Spleen (tissue), 7 donors: ENCODE data around the gene BMF.

ENCODE experiments used
- CTCF ChIP-seq, 11 experiments: fragments of 200-600 bp in 7 of 11; fragments of 450-650 bp in 4 of 11; sonication (generic) in 4 of 11; IDR thresholded peaks in 8 of 11; conservative IDR thresholded peaks in 3 of 11; 1 replicate in 7 of 11; 2 replicates in 4 of 11; pipeline versions ENCODE4 v1.4.0 to v1.8.0; 2016 to 2021; ENCODE audit warnings: antibody characterized with exemption in 11 of 11, inconsistent platforms in 4 of 11, mild to moderate bottlenecking in 1 of 11
- POLR2A ChIP-seq, 3 donors: fragments of 450-650 bp; IDR thresholded peaks; one replicate each; pipeline ENCODE4 v1.5.1; 2017; ENCODE audit warnings: antibody characterized with exemption in 3 of 3, mild to moderate bottlenecking in 1 of 3
- POLR2AphosphoS5 ChIP-seq, 3 donors: sonication (generic); formaldehyde crosslinking; IDR thresholded peaks; one replicate each; pipeline ENCODE4 v1.5.1; 2017; ENCODE audit warnings: antibody characterized with exemption in 3 of 3
- donor health status: DM: no; HTN: no; CAD: no; lungs with moderate emphysema.
- donor health status: DM: no; HTN: no; CAD: no.
- donor health status: DM: no; HTN: no; CAD: no.

DNA sequence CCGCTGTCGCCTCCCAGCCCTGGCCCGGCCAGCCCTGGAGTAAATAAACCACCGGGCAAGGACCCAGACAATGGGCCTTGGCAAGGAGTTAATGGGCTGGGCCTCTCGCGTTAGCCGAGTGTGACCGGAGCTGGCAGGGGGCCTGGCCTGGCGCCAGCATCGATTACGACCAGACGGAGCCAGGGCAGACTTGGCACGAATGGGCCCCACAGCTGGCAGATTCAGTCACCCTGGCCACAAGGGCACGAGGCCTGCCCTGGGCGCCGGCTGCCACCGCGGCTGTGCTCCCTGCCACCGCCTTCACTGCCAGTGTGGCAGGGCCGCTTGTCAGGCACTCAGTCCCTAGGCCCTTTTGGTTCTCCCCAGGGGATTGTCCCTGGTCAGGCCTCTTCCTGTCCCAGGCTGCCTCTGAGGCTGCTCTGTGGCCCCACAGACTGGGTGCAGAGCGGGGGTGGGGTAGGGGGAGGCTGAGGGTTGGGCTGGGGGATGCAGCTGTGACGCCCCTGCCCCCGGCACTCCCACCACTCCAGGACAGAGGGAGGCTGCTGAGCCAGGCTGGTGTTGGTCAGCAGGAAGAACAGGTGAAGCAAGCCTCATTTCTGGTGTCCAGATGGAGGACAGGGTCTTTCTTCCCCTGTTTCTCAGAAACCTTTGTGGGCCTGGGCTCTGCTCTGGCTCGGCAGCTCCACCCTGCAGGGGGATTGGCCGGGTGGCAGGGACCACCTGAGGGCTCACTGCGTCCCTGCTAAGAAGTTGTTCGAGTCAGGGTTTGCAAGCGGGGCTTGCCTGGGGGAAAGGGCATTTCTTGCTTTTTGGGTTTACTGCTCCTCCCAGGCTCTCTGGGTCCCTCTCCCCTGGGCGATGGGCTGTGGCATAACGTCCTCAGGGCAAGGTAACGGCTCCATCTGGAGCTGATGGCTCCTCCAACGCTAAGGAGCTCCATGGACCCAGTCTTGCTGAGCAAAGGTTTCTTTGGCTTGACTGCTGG, 39.2 kb downstream of the BMF start:
- TF ChIP-seq POLR2A (IDR thresholded peaks at IDR 0.05) = no peak
- TF ChIP-seq POLR2AphosphoS5 (IDR thresholded peaks at IDR 0.05) = peak; percentile 77 to 87 (median 83)
- TF ChIP-seq CTCF (IDR thresholded peaks at IDR 0.05 in 8 of 11, conservative IDR thresholded peaks at IDR 0.05 in 3 of 11) = no peak
